ENCODE measurements around the gene AUP1.

AUP1 gene

DNA sequence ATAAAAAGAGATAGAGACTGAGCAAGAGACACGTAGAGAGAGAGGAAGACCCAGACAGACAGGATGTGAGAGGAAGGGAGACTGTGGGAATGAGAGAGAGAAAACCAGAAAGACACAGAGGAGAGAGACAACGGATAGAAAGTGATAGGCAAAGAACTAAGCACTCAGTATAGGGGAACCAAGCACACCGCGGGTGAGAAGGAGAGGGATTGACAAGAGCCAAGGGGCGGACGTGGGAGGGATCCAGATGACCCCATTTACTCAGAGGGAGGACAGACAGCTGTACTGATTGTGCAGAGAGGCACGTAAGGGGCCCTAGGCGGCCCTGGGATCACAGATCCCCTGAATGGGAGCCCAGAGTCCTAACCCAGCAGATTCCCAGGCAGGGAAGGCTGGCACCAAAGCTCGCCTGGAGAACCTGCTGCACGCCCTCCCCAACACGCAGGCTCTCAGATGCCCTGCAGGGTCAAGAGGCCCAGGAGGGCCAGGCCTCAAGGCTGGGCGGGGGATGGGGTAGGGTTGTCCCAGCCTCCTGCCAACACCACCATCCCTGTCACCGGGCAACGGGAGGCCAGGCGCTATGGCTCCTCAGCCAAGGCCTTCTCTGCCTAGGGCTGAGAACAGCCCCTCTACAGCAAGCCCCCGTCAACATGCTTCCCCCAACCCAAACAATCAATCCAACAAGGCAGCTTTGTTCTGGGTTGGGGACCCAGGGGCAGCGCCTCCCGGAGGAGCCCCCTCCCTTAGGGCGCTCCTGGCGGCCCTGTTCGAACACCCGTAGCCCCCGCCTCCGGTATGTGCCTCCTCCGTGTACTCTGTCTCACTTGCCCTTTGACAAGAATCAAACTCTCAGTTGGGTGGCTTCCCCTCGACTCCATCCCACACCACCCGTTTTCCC, 23.7 kb upstream of the AUP1 start:
- DNase-seq (ENCODE audit: low read depth in 2 of 2), result peak; percentile 32 to 42
- TF ChIP-seq, protein P1, sequence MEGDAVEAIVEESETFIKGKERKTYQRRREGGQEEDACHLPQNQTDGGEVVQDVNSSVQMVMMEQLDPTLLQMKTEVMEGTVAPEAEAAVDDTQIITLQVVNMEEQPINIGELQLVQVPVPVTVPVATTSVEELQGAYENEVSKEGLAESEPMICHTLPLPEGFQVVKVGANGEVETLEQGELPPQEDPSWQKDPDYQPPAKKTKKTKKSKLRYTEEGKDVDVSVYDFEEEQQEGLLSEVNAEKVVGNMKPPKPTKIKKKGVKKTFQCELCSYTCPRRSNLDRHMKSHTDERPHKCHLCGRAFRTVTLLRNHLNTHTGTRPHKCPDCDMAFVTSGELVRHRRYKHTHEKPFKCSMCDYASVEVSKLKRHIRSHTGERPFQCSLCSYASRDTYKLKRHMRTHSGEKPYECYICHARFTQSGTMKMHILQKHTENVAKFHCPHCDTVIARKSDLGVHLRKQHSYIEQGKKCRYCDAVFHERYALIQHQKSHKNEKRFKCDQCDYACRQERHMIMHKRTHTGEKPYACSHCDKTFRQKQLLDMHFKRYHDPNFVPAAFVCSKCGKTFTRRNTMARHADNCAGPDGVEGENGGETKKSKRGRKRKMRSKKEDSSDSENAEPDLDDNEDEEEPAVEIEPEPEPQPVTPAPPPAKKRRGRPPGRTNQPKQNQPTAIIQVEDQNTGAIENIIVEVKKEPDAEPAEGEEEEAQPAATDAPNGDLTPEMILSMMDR (IDR thresholded peaks at IDR 0.05; ENCODE audit: low read depth, low read length), result no peak
- peak overlapping the region; percentile 93 to 95 for H3K4me3 ChIP-seq (replicated peaks in 1 of 2; ENCODE audit: low read depth in 2 of 2, low read length in 2 of 2)

- H3K4me3 ChIP-seq (replicated peaks in 1 of 2; ENCODE audit: low read depth in 2 of 2, low read length in 2 of 2), result peak overlapping the region in 1 of 2 donors; percentile 95
These were observed 22.7 kb upstream of the AUP1 start for GRCh38 chr2:74551942-74552913.

GRCh38 chr2:74551530-74551929, 22.0 kb upstream of the AUP1 start:
- DNase-seq (ENCODE audit: low read depth in 2 of 2), result no peak
- peak overlapping the region in 1 of 2 donors; percentile 95 for H3K4me3 ChIP-seq (replicated peaks in 1 of 2; ENCODE audit: low read depth in 2 of 2, low read length in 2 of 2)
- TF ChIP-seq, protein P1 (IDR thresholded peaks at IDR 0.05; ENCODE audit: low read depth, low read length), result no peak

More at GRCh38 chr2:74551942-74552913, 22.7 kb upstream of the AUP1 start:
- DNase-seq (ENCODE audit: low read depth in 2 of 2), result peak in 1 of 2 donors; percentile 47
- TF ChIP-seq, protein P1 (IDR thresholded peaks at IDR 0.05; ENCODE audit: low read depth, low read length), result no peak

- peak overlapping the region in 1 of 2 donors; percentile 95 for H3K4me3 ChIP-seq (replicated peaks in 1 of 2; ENCODE audit: low read depth in 2 of 2, low read length in 2 of 2)
- TF ChIP-seq, protein P1 (IDR thresholded peaks at IDR 0.05; ENCODE audit: low read depth, low read length), result no peak
- DNase-seq (ENCODE audit: low read depth in 2 of 2), result no peak
These were observed 20.7 kb upstream of the AUP1 start for GRCh38 chr2:74550231-74550630.

DNA sequence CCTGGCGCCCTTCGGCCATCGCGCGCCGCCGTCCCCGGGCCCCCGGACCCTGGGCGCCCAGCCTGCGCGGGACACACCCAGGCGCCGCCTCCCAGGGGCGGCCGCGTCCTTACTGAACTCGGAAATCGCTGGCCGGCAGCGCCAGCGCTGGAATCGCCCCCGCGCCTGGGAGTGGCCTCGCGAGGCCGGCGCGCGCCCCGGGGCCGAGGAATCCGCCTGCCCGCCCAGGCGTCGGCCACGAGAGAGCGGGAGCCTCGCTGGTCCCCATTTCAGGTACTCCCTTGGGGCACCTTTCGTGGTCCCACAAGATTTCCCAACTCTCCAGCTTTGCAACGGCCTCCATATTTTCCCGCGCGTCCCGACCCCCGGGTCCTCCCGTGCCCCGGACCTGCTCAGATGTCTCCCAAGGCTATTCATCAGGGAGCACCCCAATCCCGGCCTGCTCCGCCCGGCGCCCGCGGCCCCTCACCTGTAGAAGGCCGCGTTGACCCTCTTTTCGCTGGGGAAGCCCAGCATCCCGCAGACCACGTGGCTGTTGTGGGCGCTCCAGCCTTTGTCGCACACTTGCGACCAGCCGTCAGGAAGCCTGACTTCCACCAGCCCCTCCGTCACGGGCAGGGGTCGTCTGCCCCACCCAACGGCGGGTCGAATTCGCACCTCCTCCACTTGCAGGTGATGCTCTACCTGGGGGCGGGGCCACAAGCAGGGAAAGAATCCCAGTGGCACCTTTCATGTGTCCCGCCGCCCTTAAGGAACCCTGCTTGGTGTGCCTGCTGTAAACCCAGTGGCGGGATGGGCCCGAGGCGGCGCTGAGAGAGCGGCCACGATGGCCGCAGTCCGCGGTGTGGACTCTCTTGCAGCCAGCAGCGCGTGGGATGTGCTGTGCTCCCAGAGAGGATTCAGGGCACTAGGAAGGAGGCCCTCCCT, 19.7 kb upstream of the AUP1 start:
- DNase-seq (ENCODE audit: low read depth in 2 of 2), result peak; percentile 54 to 60
- TF ChIP-seq, protein P1 (IDR thresholded peaks at IDR 0.05; ENCODE audit: low read depth, low read length), result no peak
- H3K4me3 ChIP-seq (replicated peaks in 1 of 2; ENCODE audit: low read depth in 2 of 2, low read length in 2 of 2), result peak overlapping the region; percentile 54 to 66
